NCI-H1092 treated with DMSO at 0.1 percent for 48 hours (cell line): ENCODE measurements around the gene MAP1S.
"Not testable (repeated sequence)": the region's sequence is repeated elsewhere in the genome, so short reads cannot be mapped to it uniquely, and the experiment has no call there.

Experiments
- DNase-seq: peaks from one replicate; lab custom pipeline; 2025; lab: John Stamatoyannopoulos, UW

Gene MAP1S

GRCh38 chr19:17765069-17765618 is 45.9 kb downstream of the MAP1S start:
- DNase-seq, result no peak

DNA sequence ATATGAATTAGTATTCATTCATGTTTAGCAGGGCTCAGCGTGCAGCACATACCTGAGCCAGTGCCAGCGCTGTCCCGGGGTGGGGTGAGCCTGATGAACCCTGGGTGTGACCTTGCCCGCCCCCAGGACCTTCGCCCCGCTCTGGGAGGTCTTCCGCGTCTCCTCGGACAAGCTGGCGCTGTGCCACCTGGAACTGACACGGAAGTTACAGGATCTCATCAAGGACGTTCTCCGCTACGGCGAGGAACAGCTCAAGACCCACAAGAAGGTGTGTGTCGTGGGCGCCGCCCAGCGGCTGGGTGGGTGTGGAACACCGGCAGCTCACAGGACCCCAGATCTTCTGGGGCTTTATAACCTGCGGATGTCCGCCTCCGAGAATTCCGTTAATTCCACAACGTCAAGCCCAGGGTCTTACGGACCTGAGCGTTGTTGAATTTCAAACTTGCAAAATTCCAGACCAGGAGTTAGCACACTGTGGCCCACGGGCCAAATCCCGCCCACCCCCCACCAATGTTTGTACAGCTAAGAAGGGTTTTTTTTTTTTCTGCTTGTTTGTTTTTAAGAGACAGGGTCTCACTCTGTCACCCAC is 47.4 kb downstream of the MAP1S start:
- DNase-seq, result peak; percentile 48

- DNase-seq, result no peak
Observed at GRCh38 chr19:17767559-17767958, 48.3 kb downstream of the MAP1S start.

- no peak for DNase-seq
Observed at GRCh38 chr19:17770613-17771012, 51.3 kb downstream of the MAP1S start.

DNA sequence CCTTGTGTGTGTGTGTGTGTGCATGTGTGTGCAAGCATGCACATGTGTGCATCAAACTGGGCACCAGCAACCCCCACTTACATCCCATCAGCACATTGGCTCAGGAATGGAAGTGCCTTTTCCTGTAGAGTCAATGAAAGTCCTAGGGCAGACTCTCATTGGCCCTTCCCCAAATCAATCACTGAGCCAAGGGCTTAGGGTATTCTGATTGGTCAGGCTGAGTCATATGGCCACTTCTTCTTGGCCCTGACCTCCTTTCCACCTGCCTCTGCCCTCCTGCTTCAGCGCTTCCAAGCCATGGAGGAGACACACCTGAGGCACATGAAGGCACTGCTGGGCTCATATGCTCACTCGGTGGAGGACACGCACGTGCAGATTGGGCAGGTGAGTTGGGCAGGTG is 52.9 kb downstream of the MAP1S start:
- DNase-seq, result no peak

DNA sequence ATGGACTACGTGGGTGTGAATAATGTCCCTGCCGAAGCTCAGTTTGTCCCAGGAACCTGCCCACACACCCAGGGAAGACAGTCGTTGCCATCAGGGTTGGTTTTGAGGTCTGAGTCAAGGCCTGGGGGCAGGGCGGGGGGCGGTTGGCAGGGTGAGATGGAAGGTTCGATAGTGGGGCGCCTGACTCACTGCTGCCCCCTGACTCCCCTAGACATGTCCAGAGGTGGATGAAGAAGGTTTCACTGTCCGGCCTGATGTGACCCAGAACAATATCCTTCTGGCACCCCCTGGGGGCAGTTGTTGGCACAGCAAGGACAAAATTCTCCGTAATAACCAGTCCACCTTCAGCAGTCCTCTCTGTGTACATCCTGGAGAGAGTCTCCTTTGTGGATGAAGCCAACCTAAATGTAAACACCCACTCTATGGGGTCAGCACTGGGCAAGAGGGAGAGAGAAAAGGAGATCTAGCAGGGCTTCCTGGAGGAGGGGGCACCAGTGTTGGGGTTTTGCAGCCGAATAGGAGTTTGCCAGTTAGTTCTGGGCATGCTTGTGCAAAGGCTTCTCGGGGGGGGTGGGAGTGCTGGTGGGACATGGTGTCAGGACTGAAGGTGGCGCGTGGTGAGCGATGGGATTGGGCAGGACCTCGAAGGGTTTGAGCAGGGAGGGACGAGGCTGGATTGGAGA is 56.1 kb downstream of the MAP1S start:
- DNase-seq, result no peak

GRCh38 chr19:17775991-17776803 is 56.9 kb downstream of the MAP1S start:
- no peak for DNase-seq

DNA sequence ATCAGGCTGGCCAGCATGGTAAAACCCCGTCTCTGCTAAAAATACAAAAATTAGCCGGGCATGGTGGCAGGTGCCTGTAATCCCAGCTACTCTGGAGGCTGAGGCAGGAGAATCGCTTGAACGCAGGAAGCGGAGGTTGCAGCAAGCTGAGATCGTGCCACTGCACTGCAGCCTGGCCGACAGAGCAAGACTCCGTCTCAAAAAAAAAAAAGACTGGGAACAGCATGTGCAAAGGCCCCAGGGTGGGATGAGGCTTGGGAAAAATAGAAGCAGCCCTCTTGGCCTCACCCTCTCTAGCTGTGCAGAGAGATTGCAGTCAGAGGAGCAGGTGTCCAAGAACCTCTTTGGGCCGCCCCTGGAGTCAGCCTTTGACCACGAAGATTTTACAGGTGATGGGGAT is 58.6 kb downstream of the MAP1S start:
- DNase-seq, result not testable (repeated sequence)

GRCh38 chr19:17778251-17778967 is 59.1 kb downstream of the MAP1S start:
- no peak for DNase-seq

DNA sequence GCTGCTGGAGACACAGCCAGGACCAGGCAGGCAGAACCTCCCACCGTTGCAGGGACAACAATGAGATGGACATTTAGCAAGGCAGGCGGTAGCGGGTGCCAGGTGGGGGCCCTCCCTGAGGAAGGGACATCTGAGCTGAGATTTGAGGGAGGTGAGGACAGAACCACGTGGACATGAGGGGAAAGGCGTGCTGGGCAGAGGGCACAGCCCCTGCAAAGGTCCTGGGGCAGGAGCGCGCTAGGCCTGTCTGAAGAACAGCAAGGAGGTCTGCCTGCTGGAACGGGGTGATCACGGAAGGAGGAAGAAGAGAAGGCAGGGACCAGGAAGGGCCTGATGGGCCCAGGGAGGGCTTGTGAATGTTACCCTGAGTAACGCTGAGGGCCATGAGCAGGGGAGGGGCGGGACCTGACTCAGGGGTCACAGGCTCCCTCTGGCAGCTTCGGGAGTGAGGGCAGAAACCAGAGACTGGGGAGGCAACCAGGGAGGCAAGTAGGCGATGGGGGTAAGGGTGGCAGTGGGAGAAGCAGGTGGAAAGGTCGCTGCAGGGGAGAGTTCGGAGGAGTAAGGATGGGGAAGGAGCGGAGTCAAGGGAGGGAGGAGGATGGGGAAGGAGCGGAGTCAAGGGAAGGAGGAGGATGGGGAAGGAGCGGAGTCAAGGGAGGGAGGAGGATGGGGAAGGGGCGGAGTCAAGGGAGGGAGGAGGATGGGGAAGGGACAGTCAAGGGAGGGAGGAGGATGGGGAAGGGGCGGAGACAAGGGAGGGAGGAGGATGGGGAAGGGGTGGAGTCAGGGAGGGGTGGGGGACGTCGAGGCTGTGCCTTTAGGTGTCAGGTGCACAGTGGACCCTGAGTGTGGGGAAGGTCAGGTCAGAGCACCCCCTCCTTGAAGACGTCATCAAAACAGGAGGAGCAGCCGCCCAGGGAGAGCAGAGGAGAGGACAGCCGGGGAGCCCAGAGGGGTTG is 60.0 kb downstream of the MAP1S start:
- DNase-seq, result no peak

- DNase-seq, result no peak
Observed at GRCh38 chr19:17780781-17781180, 61.5 kb downstream of the MAP1S start.

DNA sequence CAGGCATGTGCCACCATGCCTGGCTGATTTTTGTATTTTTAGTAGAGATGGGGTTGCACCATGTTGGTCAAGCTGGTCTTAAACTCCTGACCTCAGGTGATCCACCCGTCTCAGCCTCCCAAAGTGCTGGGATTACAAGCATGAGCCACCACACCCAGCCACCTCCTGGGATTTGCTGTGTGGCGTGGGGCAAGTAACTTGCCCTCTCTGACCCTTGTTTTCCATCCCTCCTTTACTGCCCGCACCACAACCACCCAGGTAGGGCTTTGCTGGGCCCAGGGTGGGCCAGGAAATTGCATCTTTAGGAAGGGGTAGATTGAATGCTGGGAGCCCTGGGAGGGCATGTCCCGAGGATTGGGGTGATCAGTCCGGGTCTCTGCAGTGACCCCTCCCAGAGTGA is 64.4 kb downstream of the MAP1S start:
- not testable (repeated sequence) for DNase-seq
